GM20431 (cell line): ENCODE data around the gene TMA7.

Source experiments
- in situ Hi-C: fragments of 300-500 bp; cut with MseI, MboI; formaldehyde crosslinking; loops from one replicate; pipeline ENCODE4 v1.15.0; 2020; ENCODE audit warnings: low sequenced_read_pairs; ENCODE audit not compliant: unreplicated experiment

TMA7 gene

GRCh38 chr3:48420561-48420960 lies 19.5 kb upstream of the TMA7 start:
- in situ Hi-C loops = no loop called here

GRCh38 chr3:48422272-48422671 lies 17.8 kb upstream of the TMA7 start:
- in situ Hi-C loops = no loop called here

- in situ Hi-C loops = no loop called here
Measured at GRCh38 chr3:48422681-48423080, 17.4 kb upstream of the TMA7 start.

GRCh38 chr3:48423241-48423882 lies 16.7 kb upstream of the TMA7 start:
- in situ Hi-C loops = no loop called here

GRCh38 chr3:48423883-48424695 lies 16.0 kb upstream of the TMA7 start:
- in situ Hi-C loops = no loop called here

- in situ Hi-C loops = no loop called here
Measured at GRCh38 chr3:48425281-48425812, 14.7 kb upstream of the TMA7 start.

GRCh38 chr3:48426401-48426909 lies 13.6 kb upstream of the TMA7 start:
- in situ Hi-C loops = no loop called here

GRCh38 chr3:48426944-48427629 lies 13.0 kb upstream of the TMA7 start:
- in situ Hi-C loops = no loop called here

GRCh38 chr3:48427630-48427962 lies 12.5 kb upstream of the TMA7 start:
- in situ Hi-C loops = no loop called here

- in situ Hi-C loops = no loop called here
Measured at GRCh38 chr3:48428088-48428571, 11.9 kb upstream of the TMA7 start.

GRCh38 chr3:48428572-48429316 lies 11.3 kb upstream of the TMA7 start:
- in situ Hi-C loops = no loop called here

- in situ Hi-C loops = no loop called here
Measured at GRCh38 chr3:48429317-48429959, 10.6 kb upstream of the TMA7 start.

- in situ Hi-C loops = loop anchor here (10.0 kb wide), 1 partner anchor 195 kb away; no protein-coding TSS in a partner anchor
Measured at GRCh38 chr3:48429960-48430707, 9.9 kb upstream of the TMA7 start, which contains the start of gene PLXNB1. PLXNB1 (minus strand) TSS chr3:48430086; CDS start chr3:48424611, 5,475 bp downstream.

- in situ Hi-C loops = loop anchor here (10.0 kb wide), 1 partner anchor 196 kb away; no protein-coding TSS in a partner anchor
Measured at GRCh38 chr3:48430708-48431101, 9.4 kb upstream of the TMA7 start.

- in situ Hi-C loops = loop anchor here (10.0 kb wide), 1 partner anchor 197 kb away; no protein-coding TSS in a partner anchor
Measured at GRCh38 chr3:48431224-48432029, 8.6 kb upstream of the TMA7 start.

GRCh38 chr3:48432411-48433371 lies 7.4 kb upstream of the TMA7 start:
- in situ Hi-C loops = loop anchor here (10.0 kb wide), 1 partner anchor 198 kb away; no protein-coding TSS in a partner anchor
